Upper lobe of right lung (tissue), 1 donor: Measurements from ENCODE around the gene KRCC1. TPM values are rescaled to one million over a fixed set of nuclear protein-coding genes. Genes with fewer than 3 reads are reported as not detected.
A peak's percentile ranks its signal among the peaks of the same experiment; 100 is the strongest.

Experiments
- ATAC-seq: fragments of 200-7000 bp; cut with Tn5 transposase; one replicate; pipeline ENCODE4 v1.9.1; 2020; ENCODE audit warnings: mild to moderate bottlenecking, moderate library complexity
- DNase-seq: peaks from one replicate; pipeline ENCODE4 v3.0.0-alpha.2; 2020
- H3K27ac ChIP-seq: fragments of 200-600 bp; one replicate; pipeline ENCODE4 v1.8.0; 2022
- H3K27me3 ChIP-seq: fragments of 200-600 bp; one replicate; pipeline ENCODE4 v1.8.0; 2022; ENCODE audit warnings: mild to moderate bottlenecking
- H3K36me3 ChIP-seq: fragments of 200-600 bp; one replicate; pipeline ENCODE4 v1.8.0; 2022
- H3K4me1 ChIP-seq: fragments of 200-600 bp; one replicate; pipeline ENCODE4 v1.8.0; 2022
- H3K4me3 ChIP-seq: fragments of 200-600 bp; one replicate; pipeline ENCODE4 v1.8.0; 2022; ENCODE audit warnings: mild to moderate bottlenecking
- H3K9me3 ChIP-seq: fragments of 200-600 bp; one replicate; pipeline ENCODE4 v1.8.0; 2022
- CTCF ChIP-seq: fragments of 200-600 bp; IDR thresholded peaks from one replicate; pipeline ENCODE4 v1.8.0; 2022; ENCODE audit warnings: antibody characterized with exemption
- intact Hi-C: fragments of 100-400 bp; cut with DNase I; formaldehyde crosslinking; loops from one replicate; pipeline ENCODE4 v1.11.0; 2022
- total RNA-seq: library from RNA; stranded (reverse); fragmentation: NEBNext Ultra II Directional; extraction: Animal tissue kit (Norgen Biotek cat#: 25700); gene quantifications from one replicate; pipeline ENCODE4 v1.2.1, GENCODE V29; 2021
- donor health status: DM: no; HTN: yes; CAD: no; lungs with severe emphysema.

Gene KRCC1
- total RNA-seq, 1 donor from 2014 or later, result 18.9 TPM

- DNase-seq (no peak), ATAC-seq (peak; percentile 50)
- Histone ChIP-seq H3K4me1 (no peaks in the 10 kb centered on the region), H3K36me3 (no peaks in the 10 kb centered on the region), H3K9me3 (no peaks in the 10 kb centered on the region), H3K4me3 (no peak overlapping the region), H3K27me3 (no peaks in the 10 kb centered on the region), H3K27ac (no peak overlapping the region)
- TF ChIP-seq CTCF, result peak; percentile 79
- intact Hi-C loops, result loop anchor here (10.0 kb wide), 1 partner anchor 105 kb away; no protein-coding TSS in a partner anchor
These were observed 4.7 kb upstream of the KRCC1 start for GRCh38 chr2:88059979-88060906.

DNA sequence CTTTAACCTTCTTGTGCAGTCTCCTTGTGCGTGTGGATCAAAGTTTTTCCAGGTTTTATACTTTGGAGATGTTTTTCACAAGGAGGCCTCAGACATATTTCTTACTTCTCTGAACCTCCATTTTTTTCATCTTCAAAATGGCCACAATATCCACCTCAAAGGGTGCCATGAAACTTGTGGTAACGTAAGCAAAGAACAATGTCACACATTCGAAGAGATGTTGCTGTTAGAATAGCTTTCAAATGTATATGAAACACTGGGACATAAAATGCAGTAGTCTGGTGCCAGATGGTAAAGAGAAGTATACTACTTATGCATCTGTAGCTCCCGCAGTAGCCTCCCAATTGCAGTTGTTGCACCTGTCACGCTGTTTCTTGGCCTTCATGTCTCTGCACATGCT is 2.6 kb upstream of the KRCC1 start:
- no peak for DNase-seq
- H3K27ac ChIP-seq, result no peak overlapping the region
- intact Hi-C loops, result no loop called here
- H3K4me3 ChIP-seq, result no peak overlapping the region
- peaks cover 13% of the 10 kb centered on the region for H3K4me1 ChIP-seq
- ATAC-seq, result no peak
- no peaks in the 10 kb centered on the region for H3K9me3 ChIP-seq
- H3K36me3 ChIP-seq, result no peaks in the 10 kb centered on the region
- no peaks in the 10 kb centered on the region for H3K27me3 ChIP-seq
- TF ChIP-seq CTCF, result no peak

DNA sequence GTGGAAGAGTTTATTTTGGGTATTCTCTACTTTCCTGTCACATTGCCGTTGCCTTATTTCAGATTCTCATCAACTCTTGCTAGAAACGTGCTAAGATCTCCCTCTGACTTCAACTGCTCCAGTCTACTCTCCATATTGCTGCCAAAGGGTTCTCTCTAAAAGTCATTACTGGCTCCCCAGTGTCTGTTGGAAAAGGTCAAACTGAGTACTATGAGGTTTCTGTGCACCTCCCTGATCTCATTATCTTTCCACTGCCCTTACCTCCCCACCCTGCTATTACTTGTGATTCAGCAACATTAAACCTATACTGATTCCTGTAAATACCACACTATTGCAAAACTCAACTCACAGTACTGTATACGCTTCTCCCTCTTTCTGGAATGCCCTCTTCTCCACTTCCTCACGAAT is 1.9 kb upstream of the KRCC1 start:
- no peak overlapping the region for H3K4me3 ChIP-seq
- TF ChIP-seq CTCF, result no peak
- H3K36me3 ChIP-seq, result no peaks in the 10 kb centered on the region
- DNase-seq (no peak), ATAC-seq (no peak)
- no peaks in the 10 kb centered on the region for H3K9me3 ChIP-seq
- intact Hi-C loops, result no loop called here
- H3K27me3 ChIP-seq, result no peaks in the 10 kb centered on the region
- peaks cover 19% of the 10 kb centered on the region for H3K4me1 ChIP-seq
- H3K27ac ChIP-seq, result no peak overlapping the region

DNA sequence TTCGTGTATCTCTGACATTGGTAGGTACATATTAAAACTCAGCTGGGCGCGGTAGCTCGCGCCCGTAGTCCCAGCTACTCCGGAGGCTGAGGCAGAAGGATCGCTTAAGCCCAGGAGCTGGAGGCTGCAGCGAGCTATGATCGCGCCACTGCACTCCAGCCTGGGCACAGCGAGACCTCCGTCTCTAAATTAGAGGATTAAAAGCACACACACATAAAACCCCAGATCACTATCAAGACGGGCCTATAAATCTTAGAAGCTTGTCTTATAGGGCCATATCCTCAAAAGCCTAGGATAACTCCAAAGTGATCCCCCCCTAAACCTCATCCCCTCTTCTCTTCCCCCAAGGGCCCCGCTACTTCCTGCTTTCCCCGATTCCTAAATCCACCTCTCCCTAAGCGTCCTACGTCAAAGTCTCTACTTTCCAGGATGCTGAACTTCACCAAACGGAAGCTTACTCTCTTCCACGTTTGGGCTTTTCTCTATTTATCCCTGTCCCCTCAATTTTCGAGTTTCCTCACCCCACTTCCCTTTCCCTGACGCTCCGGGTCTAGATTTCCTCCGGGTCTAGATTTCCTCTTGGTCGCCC is 707 bp downstream of the KRCC1 start:
- ATAC-seq (no peak), DNase-seq (no peak)
- Histone ChIP-seq H3K27ac (peak overlapping the region; percentile 96), H3K4me3 (peak overlapping the region; percentile 70), H3K9me3 (no peaks in the 10 kb centered on the region), H3K27me3 (no peaks in the 10 kb centered on the region), H3K36me3 (no peaks in the 10 kb centered on the region), H3K4me1 (peaks cover 26% of the 10 kb centered on the region)
- no peak for TF ChIP-seq CTCF
- intact Hi-C loops, result no loop called here

DNA sequence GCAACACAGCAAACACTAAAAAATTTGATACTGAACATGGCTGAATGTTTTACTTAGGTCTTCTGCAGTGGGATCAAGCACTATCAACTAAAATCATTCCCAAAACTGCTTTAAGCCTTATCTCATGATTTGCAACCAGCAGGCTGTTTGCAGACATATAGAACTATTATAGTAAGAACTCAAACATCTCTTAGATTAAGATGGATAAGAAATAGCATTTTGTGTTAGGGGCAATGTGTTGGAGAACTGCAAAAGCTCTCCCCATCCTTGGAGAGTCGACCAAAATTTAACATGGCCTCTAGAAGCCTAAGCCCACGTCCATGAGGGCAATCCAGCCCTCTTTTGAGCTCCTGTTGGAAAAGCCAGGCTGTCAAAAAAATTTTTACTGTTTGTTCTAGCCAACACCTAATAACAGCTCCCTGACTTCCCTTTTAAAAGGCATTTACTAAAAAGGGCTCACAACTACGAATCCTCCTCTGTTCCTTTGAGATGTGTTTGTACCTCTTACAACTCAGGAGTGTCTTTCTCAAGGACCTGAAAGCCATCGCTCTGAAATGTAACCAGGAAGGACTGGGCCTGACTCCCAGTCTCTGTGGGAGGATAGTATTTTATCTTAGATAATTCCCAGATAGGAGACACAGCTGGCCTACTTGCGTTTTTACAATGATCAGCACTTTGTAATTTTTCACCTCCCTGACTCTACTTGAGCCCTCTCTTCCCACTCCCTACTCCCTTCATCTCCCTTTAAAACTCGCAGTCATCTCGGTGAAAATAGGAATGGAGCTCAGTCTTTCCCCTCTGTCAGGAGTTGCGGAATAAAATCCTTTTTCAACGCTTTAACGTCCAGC is 1.4 kb downstream of the KRCC1 start:
- ATAC-seq (no peak), DNase-seq (no peak)
- Histone ChIP-seq H3K36me3 (no peaks in the 10 kb centered on the region), H3K4me3 (peak overlapping the region; percentile 70), H3K9me3 (no peaks in the 10 kb centered on the region), H3K27me3 (no peaks in the 10 kb centered on the region), H3K27ac (peak overlapping the region; percentile 96), H3K4me1 (peaks cover 26% of the 10 kb centered on the region)
- TF ChIP-seq CTCF, result no peak
- intact Hi-C loops, result no loop called here
